ENCODE data around the gene RERE.

RERE gene

DNA sequence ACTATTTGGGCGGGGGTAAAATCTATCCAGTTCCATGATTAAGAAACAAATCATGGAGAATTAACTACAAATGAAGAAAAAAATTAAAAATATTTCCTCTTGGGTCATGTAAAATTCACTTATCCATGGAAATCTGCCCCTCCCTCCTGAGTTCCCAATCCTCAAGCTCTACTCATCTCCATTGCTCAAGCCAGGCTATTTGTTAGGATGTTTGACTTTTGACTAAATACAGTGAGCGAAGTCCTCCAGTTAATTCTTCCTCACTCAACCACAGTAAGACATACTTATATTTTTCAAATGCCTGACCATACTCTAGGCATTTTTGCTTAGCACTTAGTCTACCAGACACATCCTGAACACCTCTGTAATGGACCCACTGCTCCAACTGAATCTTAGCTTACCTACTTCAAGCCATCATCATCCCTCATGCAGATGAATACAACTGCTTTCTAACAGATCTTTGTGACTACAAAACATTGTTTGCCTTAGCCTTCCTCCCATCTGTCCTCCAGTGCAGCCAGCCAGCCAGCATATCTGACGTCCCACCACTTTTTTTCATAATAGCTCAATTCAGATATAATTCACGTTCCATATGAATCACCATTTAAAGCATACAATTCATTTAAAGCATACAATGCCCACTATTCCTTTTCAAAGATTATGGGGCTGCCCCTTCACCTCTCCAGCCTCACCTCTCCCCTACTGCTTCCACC lies 154.2 kb downstream of the RERE start:
- no peak for DNase-seq

DNA sequence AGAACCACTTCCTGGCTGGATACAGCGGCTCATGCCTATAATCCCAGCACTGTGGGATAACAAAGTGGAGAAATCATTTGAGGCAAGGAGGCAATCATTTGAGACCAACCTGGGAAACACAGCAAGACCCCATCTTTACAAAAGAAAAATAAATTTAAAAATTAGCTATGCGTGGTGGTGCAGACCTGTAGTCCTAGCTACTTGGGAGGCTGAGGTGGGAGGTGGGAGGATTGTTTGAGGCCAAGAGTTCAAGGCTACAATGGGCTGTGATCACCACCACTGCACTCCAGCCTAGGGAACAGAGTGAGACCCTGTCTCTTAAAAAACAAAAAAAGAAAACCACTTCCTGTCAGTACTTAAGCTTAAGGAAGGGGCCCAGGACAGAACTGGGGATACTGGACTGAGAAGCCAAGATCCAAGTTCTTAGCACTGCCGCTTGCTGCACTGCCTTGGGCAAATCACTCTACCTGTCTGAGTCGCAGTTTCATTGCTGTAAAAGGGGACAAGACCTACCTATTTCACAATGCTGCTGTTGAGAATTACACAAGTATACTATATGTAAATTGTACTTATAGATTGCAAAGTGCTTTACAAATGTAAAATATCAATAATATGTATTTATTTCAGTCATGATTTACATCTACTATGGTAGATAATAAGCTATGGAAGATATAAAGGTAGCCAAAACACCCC lies 154.9 kb downstream of the RERE start:
- no peak for DNase-seq

DNA sequence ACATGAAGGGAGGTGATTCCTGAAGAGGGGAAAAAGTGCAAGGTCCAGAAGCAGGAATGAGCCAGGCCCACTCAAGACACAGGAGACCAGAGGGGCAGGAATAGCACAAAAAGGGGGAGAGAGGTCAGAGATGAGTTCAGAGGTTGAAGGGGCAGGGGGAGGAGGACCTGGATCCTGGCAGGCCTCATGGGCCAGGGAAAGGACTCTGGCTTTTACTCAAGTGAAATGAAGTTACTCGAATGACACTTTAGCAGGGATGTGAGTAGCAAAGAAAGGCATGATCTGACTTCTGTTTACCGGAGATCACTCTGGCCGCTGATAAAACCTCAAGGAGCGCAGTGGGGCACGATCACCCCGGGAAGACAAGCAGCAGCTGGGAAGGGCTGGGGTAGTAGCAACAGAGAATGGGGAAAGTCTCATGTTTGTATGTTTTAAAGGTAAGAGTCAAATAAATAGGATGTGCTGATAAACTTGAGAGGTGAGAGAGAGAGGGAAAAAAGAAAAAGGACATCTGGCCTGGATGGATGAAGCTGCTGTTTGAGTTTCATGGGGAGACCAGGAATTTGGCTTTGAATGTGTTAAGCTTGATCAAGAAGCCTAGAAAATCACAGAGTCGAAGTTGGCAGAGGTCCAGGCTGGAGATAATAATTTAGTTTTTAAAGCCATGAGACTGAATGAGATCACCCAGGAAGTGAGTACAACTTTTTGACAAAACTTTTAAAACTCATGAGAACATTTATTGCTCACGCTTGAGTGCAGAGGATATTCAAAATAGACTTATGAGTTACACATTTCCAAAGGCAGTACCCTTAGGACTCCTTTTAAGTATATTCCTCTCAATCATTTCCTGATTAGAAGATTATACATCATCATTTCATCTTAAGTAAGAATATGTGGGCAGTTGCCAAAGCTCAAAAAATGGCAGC lies 156.0 kb downstream of the RERE start:
- DNase-seq: no peak

DNA sequence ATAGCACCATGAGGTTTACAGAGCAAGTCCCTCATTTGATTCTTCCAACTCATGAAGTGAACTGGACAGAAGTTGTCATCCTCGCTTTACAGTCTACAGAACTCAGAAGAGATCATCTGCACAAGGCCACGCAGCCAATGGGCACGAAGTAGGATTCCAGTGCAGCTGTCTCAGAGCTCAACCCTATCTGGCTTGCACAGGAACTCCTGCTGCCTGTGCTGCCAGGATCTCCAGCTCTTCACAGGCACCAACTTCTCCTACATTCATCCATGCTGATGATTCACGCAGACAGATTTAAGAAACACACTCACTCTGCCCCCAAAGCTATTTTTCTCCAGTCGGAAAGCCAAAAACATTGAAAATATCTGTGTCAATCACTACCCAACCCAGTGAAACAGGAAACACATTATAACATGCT lies 157.0 kb downstream of the RERE start:
- no peak for DNase-seq

DNA sequence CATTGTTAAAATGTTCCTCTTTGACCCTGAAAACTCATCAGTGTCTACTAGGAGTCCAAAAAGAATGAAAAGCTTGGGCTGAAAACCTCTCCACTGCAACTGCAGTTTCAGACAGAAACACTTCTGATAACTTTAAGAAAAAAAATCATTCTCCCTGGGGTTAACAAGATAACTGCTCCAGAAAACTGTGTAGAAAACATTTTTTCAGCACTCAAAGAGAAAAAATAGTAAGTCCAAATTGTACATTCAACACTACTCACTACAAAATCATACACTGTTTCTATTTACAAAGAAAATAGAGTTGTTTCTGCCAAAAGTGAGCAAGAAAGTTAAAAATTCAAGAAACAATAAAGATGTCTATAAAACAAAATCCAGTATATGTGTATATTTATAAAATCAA lies 157.8 kb downstream of the RERE start:
- no peak for DNase-seq

DNA sequence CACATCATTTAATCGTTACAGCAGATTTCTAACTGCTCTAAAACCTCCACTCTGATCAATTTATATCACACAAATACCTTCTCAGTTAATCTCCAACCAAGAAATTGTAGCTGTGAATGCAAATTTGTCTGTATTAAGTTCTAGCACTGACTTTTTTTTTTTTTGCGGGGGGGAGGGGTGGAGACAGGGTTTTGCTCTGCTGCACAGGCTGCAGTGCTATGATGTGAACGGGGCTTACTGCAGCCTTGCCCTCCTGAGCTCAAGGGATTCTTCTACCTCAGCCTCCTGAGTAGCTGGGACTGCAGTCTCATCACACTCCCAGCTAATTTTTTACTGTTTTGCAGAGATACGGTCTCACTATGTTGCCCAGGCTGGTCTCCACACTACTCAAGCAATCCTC lies 163.6 kb downstream of the RERE start:
- no peak for DNase-seq

DNA sequence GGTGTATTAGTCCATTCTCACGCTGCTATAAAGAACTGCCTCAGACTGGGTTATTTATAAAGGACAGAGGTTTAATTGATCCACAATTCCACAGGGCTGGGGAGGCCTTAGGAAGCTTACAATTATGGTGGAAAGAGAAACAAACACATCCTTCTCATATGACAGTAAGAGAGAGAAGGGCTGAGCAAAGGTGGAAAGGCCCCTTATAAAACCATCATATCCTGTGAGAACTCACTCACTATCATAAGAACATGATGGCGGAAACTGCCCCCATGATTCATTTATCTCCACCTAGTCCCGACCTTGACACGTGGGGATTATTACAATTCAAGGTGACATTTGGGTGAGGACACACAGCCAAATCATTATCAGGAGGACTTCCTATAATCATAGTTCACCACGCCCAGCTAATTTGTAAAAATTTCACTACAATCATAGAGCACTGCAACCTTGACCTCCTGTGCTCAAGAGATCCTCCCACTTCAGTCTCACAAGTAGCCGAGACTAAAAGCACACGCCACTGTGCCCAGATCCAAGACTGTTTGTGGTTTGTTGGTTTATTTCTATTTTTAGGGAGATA lies 164.9 kb downstream of the RERE start:
- DNase-seq: no peak

DNA sequence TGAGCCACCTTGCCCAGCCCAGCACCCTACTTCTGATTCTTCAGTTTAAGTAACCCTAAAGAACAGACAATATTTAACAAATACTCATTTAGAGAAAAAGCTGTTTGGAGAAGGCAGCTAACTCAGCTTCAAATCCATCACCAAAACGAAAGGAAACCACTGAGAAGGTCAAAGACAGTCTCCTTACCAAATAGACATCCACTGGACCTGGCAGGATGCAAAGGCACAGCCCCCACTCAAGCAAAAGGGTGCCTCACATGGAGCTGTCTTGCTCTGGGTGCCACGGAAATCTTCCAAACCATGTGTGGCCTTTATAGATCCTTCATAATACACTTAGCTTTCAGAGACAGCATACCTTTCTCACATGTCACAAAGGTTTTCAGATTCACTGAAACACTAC lies 165.5 kb downstream of the RERE start:
- DNase-seq: no peak

DNA sequence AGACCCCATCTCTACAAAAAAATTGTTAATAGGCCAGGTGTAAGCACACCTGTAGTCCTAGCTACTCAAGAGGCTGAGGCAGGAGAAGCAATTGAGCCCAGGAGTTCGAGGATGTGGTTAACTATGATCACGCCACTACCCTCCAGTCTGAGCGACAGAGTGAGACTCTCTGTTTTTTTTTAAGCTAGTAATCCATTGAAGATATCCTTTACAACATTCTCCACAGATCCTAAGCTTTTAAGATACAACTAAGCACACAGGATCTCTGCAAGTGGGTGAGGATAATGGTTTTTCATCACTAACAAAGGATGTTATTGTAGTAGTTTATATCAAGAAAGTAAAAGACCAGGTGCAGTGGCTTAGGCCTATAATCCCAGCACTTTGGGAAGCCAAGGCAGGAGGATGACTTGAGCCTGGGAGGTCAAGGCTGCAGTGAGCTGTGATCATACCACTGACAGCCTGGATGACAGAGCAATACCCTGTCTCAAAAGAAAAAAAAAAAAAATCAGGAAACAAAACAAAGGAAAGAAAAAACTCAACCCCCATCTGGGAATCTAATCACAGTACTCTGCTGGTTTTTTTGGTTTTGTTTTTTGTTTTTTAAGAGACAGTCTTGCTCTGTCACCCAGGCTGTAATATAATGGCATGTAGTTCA lies 166.1 kb downstream of the RERE start:
- no peak for DNase-seq

DNA sequence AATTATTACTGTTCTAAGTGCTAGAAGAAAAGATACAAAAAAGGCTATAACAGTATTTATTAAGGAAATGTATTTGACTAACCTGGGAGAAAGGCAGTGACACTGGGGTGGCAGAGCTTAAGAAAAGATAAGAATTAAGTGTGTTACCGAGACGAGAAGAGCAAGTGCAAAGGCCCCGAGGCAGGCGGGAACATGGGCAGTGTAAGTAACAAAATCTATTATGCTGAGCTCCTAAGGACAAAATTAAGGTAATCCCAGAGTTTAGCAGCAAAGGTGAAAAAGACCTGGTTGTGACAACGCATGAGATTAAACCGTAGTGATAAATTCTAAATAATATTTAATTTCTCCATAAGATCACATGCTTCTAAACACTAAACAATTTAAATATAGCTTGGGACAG lies 167.6 kb downstream of the RERE start:
- no peak for DNase-seq

DNA sequence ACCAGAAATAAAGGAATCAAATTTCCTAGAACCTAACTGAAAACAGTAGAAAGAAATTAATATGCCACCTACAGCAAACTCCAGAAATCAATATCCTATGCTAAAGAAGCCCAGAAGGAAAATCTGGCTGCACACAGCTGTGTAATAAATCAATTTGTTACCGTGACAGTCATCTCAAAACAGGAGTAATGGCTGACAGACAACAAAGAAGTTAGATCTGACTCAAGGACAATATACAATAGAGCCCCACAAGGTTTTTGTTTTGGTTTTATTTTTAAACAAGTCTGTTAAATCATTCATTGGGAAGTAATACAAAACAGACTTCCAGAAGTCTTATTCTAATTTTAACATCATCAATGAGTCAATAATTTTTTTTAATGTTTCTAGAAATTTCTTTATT lies 168.4 kb downstream of the RERE start:
- no peak for DNase-seq

DNA sequence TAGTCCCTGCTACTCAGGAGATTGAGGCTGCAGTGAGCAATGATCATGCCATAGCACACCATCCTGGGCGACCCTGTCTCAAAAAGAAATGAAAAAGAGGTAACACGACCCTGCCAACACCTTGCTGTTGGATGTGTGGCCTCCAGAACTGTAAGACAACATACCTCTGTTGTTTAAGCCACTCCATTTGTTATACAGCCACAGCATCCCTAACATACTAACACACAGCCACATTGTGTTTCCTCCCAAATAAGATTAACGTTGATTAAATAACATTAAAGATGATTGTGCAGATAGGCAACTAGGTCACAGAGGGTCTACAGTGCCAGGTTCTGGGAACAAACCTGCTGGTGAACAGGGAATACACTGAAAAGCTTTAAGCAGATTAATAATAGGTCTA lies 170.4 kb downstream of the RERE start:
- DNase-seq: no peak

DNA sequence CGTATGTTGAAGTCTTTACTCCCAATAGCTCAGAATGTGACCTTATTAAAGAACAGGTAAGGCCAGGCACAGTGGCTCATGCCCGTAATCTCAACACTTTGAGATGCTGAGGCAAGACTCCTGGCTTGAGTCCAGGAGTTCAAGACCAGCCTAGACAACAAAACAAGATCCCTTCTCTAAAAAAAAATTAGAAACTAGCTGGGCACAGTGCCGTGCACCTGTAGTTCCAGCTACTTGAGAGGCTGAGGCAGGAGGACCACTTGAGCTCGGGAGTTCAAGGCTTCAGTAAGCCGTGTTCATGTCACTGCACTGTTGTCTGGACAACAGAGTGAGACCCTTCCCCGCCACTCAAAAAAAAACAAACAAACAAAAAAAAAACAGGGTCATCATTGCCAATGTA lies 171.3 kb downstream of the RERE start:
- no peak for DNase-seq

DNA sequence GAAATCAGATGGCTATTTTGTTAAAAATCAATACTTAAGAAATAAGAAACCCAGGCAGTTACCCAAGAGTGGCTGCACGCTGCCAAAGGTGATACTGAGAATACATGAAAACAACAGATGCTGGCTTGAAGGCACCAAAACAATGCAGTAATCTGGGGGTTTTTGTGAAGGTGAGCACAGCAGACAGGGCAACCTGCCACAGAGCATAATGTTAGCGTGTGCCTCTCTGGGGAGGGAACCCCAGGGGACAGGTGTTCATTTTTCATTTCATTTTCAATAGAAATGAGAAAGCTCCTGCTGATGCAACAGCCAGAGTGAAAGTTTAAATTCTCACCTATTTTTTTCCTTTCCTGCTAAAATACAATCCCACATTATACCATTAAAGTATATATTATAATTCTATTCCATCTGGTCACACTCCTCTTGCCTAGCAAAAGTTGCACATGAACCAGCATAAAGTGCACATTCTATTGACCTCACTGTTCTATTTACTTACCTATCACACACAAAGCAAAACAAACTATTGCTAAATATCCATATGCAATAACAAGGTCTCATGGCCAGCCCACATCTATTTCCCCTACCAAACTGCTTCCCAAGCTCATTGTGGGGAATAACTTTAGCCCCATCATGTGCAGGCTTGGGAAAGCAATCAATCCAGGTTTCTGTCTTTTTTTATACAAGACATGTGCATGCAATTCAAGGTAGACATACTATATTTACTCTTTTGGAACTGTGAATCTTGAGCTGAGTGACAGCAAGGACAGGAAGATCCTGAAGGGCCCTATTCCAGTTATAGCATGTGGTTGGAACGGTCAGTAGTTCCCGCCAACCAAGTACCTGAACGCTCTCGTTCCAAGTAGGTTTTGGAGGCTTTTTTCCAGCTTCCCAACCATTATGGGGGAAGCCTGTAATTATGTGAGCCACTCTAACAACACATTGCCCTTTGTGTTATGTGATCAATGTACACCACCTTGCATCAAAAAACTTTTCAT lies 173.6 kb downstream of the RERE start:
- no peak for DNase-seq

DNA sequence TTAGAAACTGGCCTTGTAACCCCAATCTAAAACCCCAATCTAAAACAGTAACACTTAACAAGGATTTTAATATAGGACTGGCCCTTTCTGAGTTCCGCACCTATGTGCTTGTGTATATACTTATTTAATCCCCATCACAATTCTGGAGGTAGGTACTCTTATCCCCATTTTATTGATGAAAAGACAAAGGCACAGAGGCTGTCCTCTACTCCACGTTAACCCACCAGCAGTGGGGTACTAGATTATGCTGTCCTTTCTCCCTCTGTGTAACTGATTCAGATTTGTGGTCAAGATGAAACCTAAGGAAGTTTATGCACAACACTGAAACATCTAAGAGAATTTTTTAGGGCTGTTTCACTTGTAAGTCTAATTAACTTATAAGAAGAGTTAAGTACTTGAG lies 175.3 kb downstream of the RERE start:
- DNase-seq: no peak

DNA sequence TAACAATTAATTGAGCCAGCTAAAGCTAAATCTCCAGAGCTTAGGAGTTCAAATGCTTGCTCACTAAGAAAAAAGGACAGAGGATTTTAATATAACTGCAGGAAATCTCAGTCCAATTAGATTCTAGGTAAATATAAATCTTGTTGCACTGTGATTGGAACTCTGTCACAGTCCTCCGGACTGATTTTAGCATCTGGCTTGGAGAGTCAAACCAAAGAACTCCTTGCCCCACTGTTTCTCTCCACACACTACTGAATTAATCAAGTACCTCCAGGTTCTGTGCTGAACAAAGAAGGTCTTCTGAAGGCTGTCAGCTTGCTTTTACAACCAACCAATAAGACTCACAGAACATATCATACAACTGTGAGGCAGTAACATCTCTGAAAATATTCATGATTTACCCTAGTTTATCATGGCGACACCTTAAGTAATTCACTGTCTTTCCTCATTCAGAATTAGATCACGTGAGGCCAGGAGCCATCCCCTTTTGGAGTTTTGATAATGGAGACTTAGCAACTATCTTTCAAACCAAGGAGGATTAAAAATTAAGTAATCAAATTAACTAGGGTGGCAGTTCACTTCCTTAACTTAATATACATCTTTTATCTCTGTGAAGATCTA lies 176.0 kb downstream of the RERE start:
- no peak for DNase-seq

DNA sequence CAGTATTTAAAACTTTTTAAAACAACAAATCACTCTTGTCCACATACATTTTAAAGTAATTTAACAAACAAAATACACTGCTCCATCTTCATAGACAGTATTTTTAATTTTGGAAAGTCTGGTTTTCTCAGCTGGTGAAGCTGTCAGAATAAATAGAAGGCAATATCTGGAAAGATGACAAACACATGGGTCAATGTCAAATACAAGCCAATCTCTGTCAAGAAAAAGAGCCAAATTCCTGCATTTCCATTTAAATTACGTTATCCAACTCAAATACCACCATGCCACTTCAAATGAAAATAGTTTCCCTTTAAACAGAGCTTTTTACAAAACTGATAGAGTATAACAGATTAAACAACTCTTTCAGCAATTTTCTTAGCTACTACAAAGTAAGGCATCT lies 176.5 kb downstream of the RERE start:
- no peak for DNase-seq

DNA sequence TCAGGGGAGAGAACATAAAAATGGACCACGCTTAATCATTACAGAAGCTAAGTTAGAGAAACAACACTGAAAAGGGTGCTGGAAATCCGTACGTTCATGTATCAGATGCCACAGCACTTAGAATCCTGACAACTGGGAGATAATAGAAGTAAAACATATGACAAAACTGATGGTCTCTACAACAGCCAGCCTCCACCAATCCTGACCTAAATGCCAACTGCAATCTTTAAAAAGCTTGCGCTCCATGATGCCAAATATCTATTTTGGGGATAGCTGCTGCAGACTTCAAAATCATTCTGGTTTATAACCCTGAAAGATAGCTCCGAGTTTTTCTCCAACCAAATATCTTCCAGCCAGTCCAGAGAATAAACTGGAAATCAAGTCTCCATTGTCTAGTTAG lies 178.3 kb downstream of the RERE start:
- no peak for DNase-seq

DNA sequence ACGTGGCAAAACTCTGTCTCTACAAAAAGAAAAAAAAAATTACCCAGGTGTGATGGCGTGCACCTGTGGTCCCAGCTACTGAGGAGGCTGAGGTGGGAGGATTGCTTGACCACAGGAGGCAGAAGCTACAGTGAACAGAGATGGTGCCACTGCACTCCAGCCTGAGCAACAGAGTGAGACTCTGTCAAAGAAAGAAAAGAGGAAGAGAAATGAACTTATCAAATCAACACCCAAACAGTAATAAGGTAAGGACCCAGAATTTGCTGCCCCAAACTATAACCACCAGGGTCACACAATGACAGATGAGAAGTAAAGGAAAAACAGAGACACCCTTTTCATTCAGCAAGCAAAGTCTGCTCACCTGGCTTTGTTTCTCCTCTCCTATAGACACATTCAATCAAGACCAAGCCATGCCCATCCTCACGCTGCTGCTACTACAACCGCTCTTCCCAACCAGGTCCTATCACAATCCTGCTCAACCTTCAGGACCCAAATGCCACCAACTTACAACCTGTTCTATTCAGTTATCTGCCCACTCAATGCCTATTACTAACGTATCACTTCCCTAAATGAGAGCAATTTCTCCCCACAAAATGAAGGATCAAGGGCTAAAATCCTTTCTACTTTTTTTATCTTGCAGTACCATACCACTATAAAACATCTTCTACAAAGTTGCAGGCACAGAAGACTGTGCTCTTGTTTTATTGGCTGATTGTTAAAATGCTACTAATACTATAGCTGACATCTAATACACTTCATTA lies 183.5 kb downstream of the RERE start:
- no peak for DNase-seq

DNA sequence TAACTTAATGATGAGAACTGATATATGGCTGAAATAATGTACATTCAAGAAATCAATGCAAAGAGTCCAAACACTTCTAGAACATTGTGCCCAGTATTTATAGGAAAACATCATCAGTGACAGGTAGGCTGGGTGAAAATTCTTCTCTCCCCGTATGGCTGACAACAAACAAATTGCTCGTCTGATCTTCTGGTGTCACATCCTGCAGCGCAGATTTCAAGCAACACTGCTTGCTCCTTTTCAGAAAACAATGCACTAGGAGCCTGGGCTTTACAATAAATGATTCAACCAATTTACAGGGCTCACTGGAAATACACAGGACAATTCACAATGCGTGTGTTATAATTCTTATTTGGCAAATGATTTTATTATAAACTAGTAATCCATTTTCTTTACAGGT lies 185.3 kb downstream of the RERE start:
- no peak for DNase-seq

Data from NCI-H526 (cell line).